SU-DHL-6 (cell line): ENCODE data around the gene CD151.

Experiments used
- H2AFZ ChIP-seq: fragments of 200-600 bp; sonication (generic); 2 replicates; pipeline ENCODE4 v1.6.1; 2014; ENCODE audit warnings: low read depth, mild to moderate bottlenecking, moderate library complexity, mixed read lengths, antibody characterized with exemption, low read length; ENCODE audit not compliant: severe bottlenecking
- H3F3A ChIP-seq: fragments of 200-600 bp; shearing (Covaris generic); 2 replicates; pipeline ENCODE4 v1.6.0; 2016; ENCODE audit warnings: antibody characterized with exemption, mild to moderate bottlenecking; ENCODE audit not compliant: insufficient read depth
- H3K27ac ChIP-seq: fragments of 200-600 bp; sonication (generic); 2 replicates; pipeline ENCODE4 v1.5.1; 2016; ENCODE audit warnings: low read depth, mild to moderate bottlenecking, low read length, moderate library complexity, mixed read lengths
- H3K27me3 ChIP-seq: fragments of 200-600 bp; sonication (generic), shearing (Covaris generic); 2 replicates; pipeline ENCODE4 v1.6.0; 2014; ENCODE audit warnings: mild to moderate bottlenecking, low read length
- H3K36me3 ChIP-seq: fragments of 200-600 bp; sonication (generic); 2 replicates; pipeline ENCODE4 v1.6.1; 2014; ENCODE audit warnings: mild to moderate bottlenecking, low read length, mixed read lengths
- H3K4me2 ChIP-seq: fragments of 300-600, 200-600 bp; shearing (Covaris generic), sonication (generic); 2 replicates; pipeline ENCODE4 v1.6.0; 2014; ENCODE audit warnings: low read length, low read depth, mild to moderate bottlenecking; ENCODE audit not compliant: poor library complexity, severe bottlenecking
- H3K4me3 ChIP-seq: fragments of 200-600 bp; sonication (generic); 2 replicates; pipeline ENCODE4 v1.5.1; 2014; ENCODE audit warnings: antibody characterized with exemption, low read length, mild to moderate bottlenecking, mixed read lengths; ENCODE audit not compliant: insufficient read depth, poor library complexity, severe bottlenecking
- H3K79me2 ChIP-seq: fragments of 200-600 bp; sonication (generic); 2 replicates; pipeline ENCODE4 v1.6.1; 2014; ENCODE audit warnings: mild to moderate bottlenecking, low read length, moderate library complexity; ENCODE audit not compliant: insufficient read depth
- H3K9ac ChIP-seq: fragments of 200-600 bp; sonication (generic); 2 replicates; pipeline ENCODE4 v1.7.0; 2014; ENCODE audit warnings: mild to moderate bottlenecking, low read length
- H3K9me2 ChIP-seq: fragments of 200-600 bp; sonication (generic); replicated peaks from 2 replicates; pipeline ENCODE4 v1.6.1; 2014; ENCODE audit warnings: low read length; ENCODE audit not compliant: insufficient read depth
- H3K9me3 ChIP-seq: fragments of 200-600 bp; sonication (generic); 2 replicates; pipeline ENCODE4 v1.6.1; 2014; ENCODE audit warnings: low read length, mixed read lengths; ENCODE audit not compliant: insufficient read depth
- H4K20me1 ChIP-seq: fragments of 200-600 bp; sonication (generic); 2 replicates; pipeline ENCODE4 v1.6.1; 2014; ENCODE audit warnings: low read depth, mild to moderate bottlenecking, antibody characterized with exemption, low read length, moderate library complexity, mixed read lengths
- CTCF ChIP-seq: fragments of 200-600 bp; sonication (generic); IDR thresholded peaks from one replicate; pipeline ENCODE4 v1.5.1; 2017; ENCODE audit warnings: antibody characterized with exemption, mild to moderate bottlenecking, low read length, moderate library complexity; ENCODE audit not compliant: insufficient read depth, poor library complexity, severe bottlenecking
- EZH2phosphoT487 ChIP-seq: fragments of 200-600 bp; sonication (generic), shearing (Covaris generic); conservative IDR thresholded peaks from 2 replicates; pipeline ENCODE4 v1.6.1; 2018; ENCODE audit warnings: mild to moderate bottlenecking, antibody characterized with exemption, low read length, moderate library complexity, mixed read lengths

CD151 gene

GRCh38 chr11:855330-855674 lies 22.6 kb downstream of the CD151 start:
- H4K20me1 ChIP-seq: no peaks in the 10 kb centered on the region
- H2AFZ ChIP-seq: no peak overlapping the region
- H3K36me3 ChIP-seq: no peaks in the 10 kb centered on the region
- no peaks in the 10 kb centered on the region for H3K79me2 ChIP-seq
- no peak overlapping the region for H3K9ac ChIP-seq
- H3K4me3 ChIP-seq: no peak overlapping the region
- no peak for TF ChIP-seq EZH2phosphoT487
- TF ChIP-seq CTCF: no peak
- no peaks in the 10 kb centered on the region for H3K9me2 ChIP-seq
- no peak overlapping the region for H3K4me2 ChIP-seq
- no peaks in the 10 kb centered on the region for H3F3A ChIP-seq
- no peak overlapping the region for H3K27ac ChIP-seq
- no peaks in the 10 kb centered on the region for H3K9me3 ChIP-seq
- H3K27me3 ChIP-seq: no peaks in the 10 kb centered on the region

- Histone ChIP-seq H3K36me3 (no peaks in the 10 kb centered on the region), H3F3A (no peaks in the 10 kb centered on the region), H2AFZ (no peak overlapping the region), H3K4me3 (no peak overlapping the region), H3K9me2 (no peaks in the 10 kb centered on the region), H3K27me3 (no peaks in the 10 kb centered on the region), H3K9me3 (no peaks in the 10 kb centered on the region), H3K9ac (no peak overlapping the region), H4K20me1 (no peaks in the 10 kb centered on the region), H3K4me2 (no peak overlapping the region), H3K79me2 (no peaks in the 10 kb centered on the region), H3K27ac (no peak overlapping the region)
- no peak for TF ChIP-seq CTCF
- no peak for TF ChIP-seq EZH2phosphoT487
Observed at GRCh38 chr11:855796-856195, 23.0 kb downstream of the CD151 start.

- no peak overlapping the region for H3K9ac ChIP-seq
- H3K4me2 ChIP-seq: no peak overlapping the region
- H3K27ac ChIP-seq: no peak overlapping the region
- H3K79me2 ChIP-seq: no peaks in the 10 kb centered on the region
- TF ChIP-seq CTCF: no peak
- no peak for TF ChIP-seq EZH2phosphoT487
- H2AFZ ChIP-seq: no peak overlapping the region
- no peaks in the 10 kb centered on the region for H3K27me3 ChIP-seq
- H3K9me2 ChIP-seq: no peaks in the 10 kb centered on the region
- H4K20me1 ChIP-seq: no peaks in the 10 kb centered on the region
- H3F3A ChIP-seq: no peaks in the 10 kb centered on the region
- no peaks in the 10 kb centered on the region for H3K9me3 ChIP-seq
- H3K36me3 ChIP-seq: no peaks in the 10 kb centered on the region
- no peak overlapping the region for H3K4me3 ChIP-seq
Observed at GRCh38 chr11:856397-856796, 23.6 kb downstream of the CD151 start.
